GM13976 (cell line): Measurements from ENCODE around the gene OR2H2.

ENCODE experiments used
- DNase-seq: peaks from one replicate; pipeline ENCODE4 v3.0.0; 2012; ENCODE audit warnings: low spot score
- CTCF ChIP-seq: IDR thresholded peaks from 2 replicates; pipeline ENCODE4 v1.5.1; 2012; ENCODE audit warnings: borderline replicate concordance, mild to moderate bottlenecking; ENCODE audit not compliant: insufficient read depth; ENCODE audit errors: extremely low read depth, missing control alignments, control extremely low read depth
- in situ Hi-C: fragments of 300-500 bp; cut with MboI; formaldehyde crosslinking; loops from one replicate; pipeline ENCODE4 v1.12.0; 2022; ENCODE audit warnings: low sequenced_read_pairs, mixed read lengths, inconsistent platforms; ENCODE audit not compliant: unreplicated experiment

OR2H2 gene

GRCh38 chr6:29557320-29557719, 27.6 kb upstream of the OR2H2 start:
- in situ Hi-C loops = no loop called here
- no peak for DNase-seq
- TF ChIP-seq CTCF = no peak

- DNase-seq = no peak
- in situ Hi-C loops = no loop called here
- no peak for TF ChIP-seq CTCF
Measured at GRCh38 chr6:29558439-29559079, 26.4 kb upstream of the OR2H2 start.

GRCh38 chr6:29559524-29560287, 25.2 kb upstream of the OR2H2 start, which contains the start of gene UBD:
UBD (minus strand) TSS chr6:29559732; CDS start chr6:29559701, 31 bp downstream.
- peak; percentile 45 for DNase-seq
- no peak for TF ChIP-seq CTCF
- in situ Hi-C loops = no loop called here

GRCh38 chr6:29561091-29561490, 23.8 kb upstream of the OR2H2 start:
- in situ Hi-C loops = no loop called here
- no peak for DNase-seq

GRCh38 chr6:29561606-29562181, 23.2 kb upstream of the OR2H2 start:
- no peak for DNase-seq
- in situ Hi-C loops = no loop called here
- no peak for TF ChIP-seq CTCF

More at GRCh38 chr6:29561091-29561490, 23.8 kb upstream of the OR2H2 start:
- TF ChIP-seq CTCF = no peak

GRCh38 chr6:29563435-29563965, 21.4 kb upstream of the OR2H2 start:
- DNase-seq = no peak
- in situ Hi-C loops = no loop called here

More at GRCh38 chr6:29563435-29563965, 21.4 kb upstream of the OR2H2 start:
- no peak for TF ChIP-seq CTCF
